HEK293 (cell line): ENCODE results near the gene CEP295NL.

ENCODE experiments used
- HOXD13 ChIP-seq: sonication (generic); formaldehyde crosslinking; IDR thresholded peaks from 2 replicates; pipeline ENCODE4 v1.8.0; 2022; ENCODE audit warnings: missing genetic modification reagents, borderline replicate concordance
- MZF1 ChIP-seq: fragments of 450-650 bp; formaldehyde crosslinking; IDR thresholded peaks from 2 replicates; pipeline ENCODE4 v1.5.1; 2017; ENCODE audit warnings: missing biosample characterization, missing genetic modification characterization, borderline replicate concordance
- ZBTB8A ChIP-seq: fragments of 450-650 bp; formaldehyde crosslinking; IDR thresholded peaks from 2 replicates; pipeline ENCODE4 v1.5.1; 2016; ENCODE audit warnings: missing biosample characterization, missing genetic modification characterization
- ZNF121 ChIP-seq: fragments of 450-650 bp; formaldehyde crosslinking; IDR thresholded peaks from 2 replicates; pipeline ENCODE4 v1.5.1; 2016; ENCODE audit warnings: missing biosample characterization, missing genetic modification characterization
- ZNF274 ChIP-seq, 2 experiments: fragments of 200-500 bp in 1 of 2; fragments of 450-650 bp in 1 of 2; sonication (Bioruptor generic) in 1 of 2; formaldehyde crosslinking in 1 of 2; IDR thresholded peaks; 2 replicates each; pipeline versions ENCODE4 v1.5.1 to v1.6.1; 2014 to 2016; ENCODE audit warnings: borderline replicate concordance in 1 of 2, inconsistent platforms in 1 of 2, low read length in 1 of 2, missing biosample characterization in 1 of 2, missing genetic modification characterization in 1 of 2
- ZNF777 ChIP-seq: fragments of 450-650 bp; formaldehyde crosslinking; IDR thresholded peaks from 2 replicates; pipeline ENCODE4 v1.5.1; 2017; ENCODE audit warnings: missing biosample characterization, missing genetic modification characterization, borderline replicate concordance
- TF ChIP-seq, protein P1 (sequence below): fragments of 450-650 bp; formaldehyde crosslinking; IDR thresholded peaks from 2 replicates; pipeline ENCODE4 v1.5.1; 2016; ENCODE audit warnings: missing biosample characterization, missing genetic modification characterization

DNA sequence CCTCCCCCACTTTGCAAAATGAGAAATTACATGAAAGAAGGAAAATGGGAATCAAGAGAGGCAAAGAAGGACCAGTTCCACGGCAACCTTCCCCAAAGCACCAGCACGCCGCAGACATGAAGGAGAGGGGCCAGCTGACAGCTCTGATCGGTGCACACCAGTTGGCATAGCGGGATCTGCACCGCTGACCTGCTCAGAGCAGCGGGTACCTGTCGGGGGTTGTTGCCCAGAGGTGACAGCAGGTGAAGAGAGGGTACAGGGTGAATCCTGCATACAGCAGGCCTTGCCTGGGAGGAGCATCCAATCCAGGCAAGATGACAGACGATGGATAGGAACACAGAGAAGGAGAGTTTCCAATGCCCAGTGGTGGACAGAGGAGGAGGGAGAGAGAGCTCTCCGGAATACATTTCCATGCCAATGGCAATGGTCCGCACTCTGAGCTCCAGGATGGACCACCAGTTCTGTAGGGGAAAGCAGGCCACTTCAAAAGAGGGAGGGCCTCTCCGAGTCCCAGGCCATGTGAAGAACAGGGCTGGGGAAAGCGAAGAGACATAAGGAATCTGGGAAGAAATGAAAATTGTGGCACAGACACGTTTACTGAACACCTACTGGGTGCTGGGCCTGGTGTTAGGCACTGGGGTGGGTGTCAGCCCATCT is 24.0 kb downstream of the CEP295NL start:
- TF ChIP-seq MZF1 (tag by site-specific recombination) (no peak), ZNF274 (IDR thresholded peaks at IDR 0.05; ENCODE audit: low read length) (no peak), ZNF274 (tag by site-specific recombination; IDR thresholded peaks at IDR 0.05; ENCODE audit: borderline replicate concordance) (no peak), ZNF121 (no peak), ZBTB8A (tag by site-specific recombination) (no peak), ZNF777 (no peak), HOXD13 (CRISPR knock-in tag) (no peak)
- TF ChIP-seq, protein P1, sequence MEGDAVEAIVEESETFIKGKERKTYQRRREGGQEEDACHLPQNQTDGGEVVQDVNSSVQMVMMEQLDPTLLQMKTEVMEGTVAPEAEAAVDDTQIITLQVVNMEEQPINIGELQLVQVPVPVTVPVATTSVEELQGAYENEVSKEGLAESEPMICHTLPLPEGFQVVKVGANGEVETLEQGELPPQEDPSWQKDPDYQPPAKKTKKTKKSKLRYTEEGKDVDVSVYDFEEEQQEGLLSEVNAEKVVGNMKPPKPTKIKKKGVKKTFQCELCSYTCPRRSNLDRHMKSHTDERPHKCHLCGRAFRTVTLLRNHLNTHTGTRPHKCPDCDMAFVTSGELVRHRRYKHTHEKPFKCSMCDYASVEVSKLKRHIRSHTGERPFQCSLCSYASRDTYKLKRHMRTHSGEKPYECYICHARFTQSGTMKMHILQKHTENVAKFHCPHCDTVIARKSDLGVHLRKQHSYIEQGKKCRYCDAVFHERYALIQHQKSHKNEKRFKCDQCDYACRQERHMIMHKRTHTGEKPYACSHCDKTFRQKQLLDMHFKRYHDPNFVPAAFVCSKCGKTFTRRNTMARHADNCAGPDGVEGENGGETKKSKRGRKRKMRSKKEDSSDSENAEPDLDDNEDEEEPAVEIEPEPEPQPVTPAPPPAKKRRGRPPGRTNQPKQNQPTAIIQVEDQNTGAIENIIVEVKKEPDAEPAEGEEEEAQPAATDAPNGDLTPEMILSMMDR (tag by site-specific recombination): no peak
